NCI-H510A (cell line): ENCODE data around the gene ELL2.

Experiments
- DNase-seq: peaks from one replicate; lab custom pipeline; 2025; lab: John Stamatoyannopoulos, UW

Gene ELL2

GRCh38 chr5:95961617-95962474 is at the start of gene ELL2:
TSS of gene ELL2 (minus strand) at chr5:95961851. CDS start at chr5:95961721, 130 bp downstream.
- DNase-seq: peak; percentile 85

DNA sequence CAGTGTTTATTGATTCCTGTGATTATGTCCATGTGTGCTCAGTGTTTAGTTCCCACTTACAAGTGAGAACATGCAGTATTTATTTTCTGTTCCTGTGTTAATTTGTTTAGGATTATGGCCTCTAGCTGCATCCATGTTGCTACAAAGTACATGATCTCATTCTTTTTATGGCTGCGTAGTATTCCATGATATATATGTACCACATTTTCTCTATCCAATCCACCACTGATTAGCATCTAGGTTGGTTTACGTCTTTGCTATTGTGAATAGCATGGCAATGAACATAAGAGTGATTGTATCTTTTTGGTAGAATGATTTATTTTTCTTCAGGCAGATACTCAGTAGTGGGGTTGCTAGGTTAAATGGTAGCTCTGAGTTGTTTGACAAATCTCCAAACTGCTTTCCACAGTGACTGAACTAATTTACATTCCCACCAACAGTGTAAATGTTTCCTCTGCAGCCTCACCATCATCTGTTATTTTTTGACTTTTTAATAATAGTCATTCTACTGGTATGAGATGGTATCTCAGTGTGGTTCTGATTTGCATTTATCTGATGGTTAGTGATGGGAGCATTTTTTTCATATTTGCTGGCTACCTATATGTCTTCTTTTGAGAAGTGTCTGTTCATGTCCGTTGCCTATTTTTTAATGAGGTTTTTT is 47.5 kb upstream of the ELL2 start:
- DNase-seq: no peak

- no peak for DNase-seq
These were observed 46.8 kb upstream of the ELL2 start for GRCh38 chr5:96008487-96008886.

DNA sequence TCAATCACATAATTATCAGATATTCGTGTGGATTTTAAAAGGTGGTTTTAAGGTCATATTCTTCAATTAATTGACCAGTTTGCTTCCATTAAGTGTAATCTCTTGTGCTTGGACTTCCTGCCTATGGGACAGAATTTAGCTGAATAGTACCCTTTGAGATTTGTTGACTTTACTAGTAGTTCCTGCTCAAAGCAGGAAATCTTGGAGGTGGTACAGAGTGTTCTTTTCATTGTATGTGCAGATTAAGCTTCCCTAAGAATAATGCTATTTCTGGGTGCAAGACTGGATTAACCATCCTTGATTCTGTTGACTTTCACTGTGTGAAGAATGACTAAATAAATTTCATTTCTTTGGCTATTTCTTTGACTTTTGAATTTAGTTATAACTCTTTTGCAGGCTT is 45.4 kb upstream of the ELL2 start:
- no peak for DNase-seq

DNA sequence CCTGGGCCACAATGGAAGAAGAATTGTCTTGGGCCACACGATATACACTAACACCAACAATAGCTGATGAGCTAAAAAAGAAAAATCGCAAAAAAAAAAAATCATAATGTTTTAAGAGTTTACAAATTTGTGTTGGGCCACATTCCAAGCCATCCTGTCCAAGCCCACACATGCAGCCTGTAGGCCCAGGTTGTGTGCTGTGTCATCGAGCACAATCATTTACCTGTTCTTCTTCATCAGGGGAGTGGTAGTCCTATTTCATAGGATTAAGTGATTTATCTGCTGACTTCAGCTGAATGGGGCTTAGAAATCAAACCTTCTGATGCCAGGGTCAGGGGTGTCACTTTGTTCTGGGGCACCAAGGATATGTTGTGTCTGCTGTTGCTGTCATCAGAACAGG is 44.6 kb upstream of the ELL2 start:
- no peak for DNase-seq

DNA sequence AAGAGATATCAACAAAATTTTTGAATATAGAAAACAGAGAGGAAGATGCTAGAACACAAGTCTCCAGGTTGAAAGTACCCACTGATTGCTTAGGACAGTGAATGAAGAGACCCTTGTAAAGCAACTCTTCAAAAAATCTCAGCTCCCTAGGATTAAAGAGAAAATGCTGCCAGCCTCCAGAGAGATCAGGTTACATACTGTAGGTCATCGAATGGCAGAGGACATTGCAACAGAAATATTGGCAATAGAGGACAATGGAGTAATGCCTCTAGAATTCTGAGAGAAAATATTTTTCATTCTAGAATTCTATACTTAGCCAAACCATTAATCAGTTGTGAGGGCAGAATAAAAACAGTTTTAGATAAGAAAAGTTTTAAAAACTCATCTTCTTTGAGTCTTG is 43.1 kb upstream of the ELL2 start:
- DNase-seq: no peak

- DNase-seq: no peak
These were observed 42.4 kb upstream of the ELL2 start for GRCh38 chr5:96004087-96004486.

DNA sequence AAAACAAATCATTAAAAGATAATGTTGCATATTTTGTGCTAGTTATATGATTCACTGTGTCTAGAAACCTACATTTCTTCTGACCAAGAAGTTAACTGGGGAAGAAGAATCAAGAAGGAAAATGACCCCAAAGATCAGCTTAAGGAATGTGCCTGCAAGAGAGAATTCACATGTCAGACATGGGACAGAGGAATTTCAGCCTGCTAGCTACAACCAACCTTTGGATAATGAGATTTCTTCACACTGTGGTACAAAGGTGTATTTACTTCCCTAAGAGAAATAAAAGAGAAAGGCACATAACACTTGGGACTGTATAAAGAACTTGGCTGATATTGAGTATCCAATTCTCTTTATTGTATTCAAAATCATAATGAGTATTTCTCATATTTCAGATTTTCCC is 39.6 kb upstream of the ELL2 start:
- DNase-seq: no peak

- no peak for DNase-seq
These were observed 38.7 kb upstream of the ELL2 start for GRCh38 chr5:96000308-96000707.

- no peak for DNase-seq
These were observed 35.5 kb upstream of the ELL2 start for GRCh38 chr5:95996904-95997723.

DNA sequence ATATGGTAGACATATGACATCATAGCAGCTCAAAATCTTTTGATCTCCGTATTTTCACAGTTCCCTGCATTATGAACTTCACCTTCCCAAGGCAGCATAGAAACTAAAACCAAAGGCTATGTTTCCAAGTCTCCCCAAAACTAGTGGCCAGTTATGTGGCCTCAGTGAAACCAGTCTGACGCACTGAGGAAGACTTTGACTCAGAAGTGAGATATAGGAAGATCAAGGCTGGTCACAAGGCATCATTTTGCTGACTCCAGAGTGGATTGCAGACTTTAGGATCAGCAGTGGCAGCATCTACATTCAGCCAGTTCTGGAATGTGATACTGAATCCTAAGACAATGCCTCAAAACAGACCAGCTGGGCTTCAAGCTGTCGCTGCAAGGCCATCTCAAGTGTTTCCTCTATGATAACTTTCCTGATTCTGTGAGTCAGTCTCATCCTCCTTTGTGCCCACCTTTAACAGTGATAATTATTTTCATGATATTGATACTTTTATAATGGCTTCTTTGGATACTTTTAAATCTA is 34.4 kb upstream of the ELL2 start:
- DNase-seq: no peak

DNA sequence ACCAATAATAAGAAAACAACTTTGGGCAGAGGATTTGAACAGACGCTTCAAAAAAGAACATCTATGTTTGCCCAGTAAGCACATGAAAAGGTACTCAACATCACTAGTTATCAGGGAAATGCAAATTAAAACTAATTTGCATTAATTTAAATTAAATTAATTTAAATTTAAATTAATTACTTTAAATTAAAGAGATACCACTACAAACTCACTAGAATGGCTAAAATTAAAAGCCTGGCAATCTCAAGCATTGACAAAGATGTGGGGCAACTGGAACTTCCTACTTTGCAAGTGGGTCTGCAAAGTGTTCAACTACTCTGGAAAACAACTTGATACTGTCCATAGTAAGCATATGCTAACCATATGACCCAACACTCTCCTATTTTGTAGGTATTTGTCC is 32.1 kb upstream of the ELL2 start:
- DNase-seq: no peak

DNA sequence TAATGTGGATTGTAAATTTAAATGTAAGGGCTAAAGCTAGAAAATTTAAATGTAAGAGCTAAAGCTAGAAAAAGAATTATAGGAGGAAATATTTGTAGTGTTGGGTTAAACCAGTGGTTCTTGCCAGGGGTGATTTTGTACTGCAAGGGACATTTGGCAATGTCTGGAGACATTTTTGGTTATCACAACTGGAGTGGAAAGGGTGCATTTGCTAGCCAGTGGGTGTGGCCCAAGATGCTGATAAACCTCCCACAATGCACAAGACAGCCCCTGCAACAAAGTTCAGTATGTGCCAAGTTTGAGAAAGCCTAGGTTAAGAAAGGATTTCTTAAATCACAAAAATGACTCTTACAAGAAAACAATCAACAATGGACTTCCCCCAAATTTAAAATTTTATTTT is 31.6 kb upstream of the ELL2 start:
- no peak for DNase-seq

GRCh38 chr5:95989283-95990048 is 27.8 kb upstream of the ELL2 start:
- no peak for DNase-seq

DNA sequence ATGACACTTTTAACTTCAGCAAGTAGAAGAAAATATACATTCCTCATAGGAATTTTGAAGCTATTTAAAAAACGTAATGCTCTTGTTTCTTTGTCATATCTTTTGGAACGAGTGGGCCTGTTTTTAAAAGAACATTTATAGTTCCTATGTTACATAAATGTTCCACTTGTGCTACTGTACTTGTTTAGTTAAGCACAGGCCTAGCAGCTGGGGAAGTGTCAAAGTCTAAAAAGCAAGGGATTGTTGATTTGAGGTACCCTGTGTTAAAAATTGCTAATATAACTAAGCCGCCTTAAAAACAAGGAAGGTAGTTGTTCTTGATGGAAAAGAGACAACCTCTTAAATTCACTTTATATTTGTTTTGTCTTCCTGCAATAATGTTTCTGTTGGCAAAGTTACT is 27.2 kb upstream of the ELL2 start:
- no peak for DNase-seq

GRCh38 chr5:95988094-95988493 is 26.4 kb upstream of the ELL2 start:
- DNase-seq: no peak

DNA sequence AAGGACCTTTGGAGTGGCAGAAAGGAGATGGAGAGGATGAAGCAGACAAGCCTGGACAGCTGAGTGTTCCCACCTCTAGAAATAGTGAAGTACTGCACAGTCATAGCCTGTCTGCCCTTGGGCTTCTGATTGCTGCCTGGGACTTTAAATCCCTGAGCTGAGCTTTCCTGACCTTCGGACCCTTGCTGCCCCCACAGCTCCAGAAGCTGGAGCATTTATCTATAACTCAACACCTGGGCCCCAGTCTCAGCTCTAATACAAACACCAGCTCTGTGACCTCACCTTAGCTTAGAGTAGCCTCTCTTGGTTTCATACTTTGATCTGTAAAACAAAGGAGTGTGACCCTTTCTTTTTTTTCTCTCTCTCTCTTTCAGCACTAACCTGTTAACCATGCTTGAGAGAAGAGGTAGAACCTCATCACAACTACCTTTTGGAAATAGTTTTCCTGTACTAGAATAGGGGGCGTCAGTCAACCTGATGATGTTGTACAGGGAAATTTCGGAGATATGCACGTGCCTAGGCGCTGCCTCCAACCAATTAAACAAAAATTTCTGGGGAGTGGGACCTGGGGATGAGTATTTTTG is 25.4 kb upstream of the ELL2 start:
- no peak for DNase-seq

DNA sequence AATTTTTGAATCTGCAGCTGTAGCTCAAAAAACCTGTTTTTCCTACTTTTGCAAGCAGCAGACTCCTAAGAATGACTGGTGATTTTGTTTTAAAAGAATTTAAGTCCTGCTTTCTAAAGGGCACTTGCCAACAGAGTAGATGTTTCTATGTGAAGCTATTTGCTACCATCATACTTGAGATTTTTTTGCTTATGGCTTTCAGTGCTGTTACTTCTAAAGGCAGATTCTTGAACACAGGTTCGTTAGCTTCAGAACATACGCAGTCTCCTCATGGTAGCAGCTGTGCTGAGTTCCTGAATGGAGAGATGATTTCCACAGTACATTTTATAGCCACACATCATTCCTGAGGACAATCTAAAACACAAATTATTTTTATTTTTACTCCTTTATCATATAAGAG is 24.4 kb upstream of the ELL2 start:
- DNase-seq: no peak

GRCh38 chr5:95985249-95985648 is 23.6 kb upstream of the ELL2 start:
- DNase-seq: no peak

DNA sequence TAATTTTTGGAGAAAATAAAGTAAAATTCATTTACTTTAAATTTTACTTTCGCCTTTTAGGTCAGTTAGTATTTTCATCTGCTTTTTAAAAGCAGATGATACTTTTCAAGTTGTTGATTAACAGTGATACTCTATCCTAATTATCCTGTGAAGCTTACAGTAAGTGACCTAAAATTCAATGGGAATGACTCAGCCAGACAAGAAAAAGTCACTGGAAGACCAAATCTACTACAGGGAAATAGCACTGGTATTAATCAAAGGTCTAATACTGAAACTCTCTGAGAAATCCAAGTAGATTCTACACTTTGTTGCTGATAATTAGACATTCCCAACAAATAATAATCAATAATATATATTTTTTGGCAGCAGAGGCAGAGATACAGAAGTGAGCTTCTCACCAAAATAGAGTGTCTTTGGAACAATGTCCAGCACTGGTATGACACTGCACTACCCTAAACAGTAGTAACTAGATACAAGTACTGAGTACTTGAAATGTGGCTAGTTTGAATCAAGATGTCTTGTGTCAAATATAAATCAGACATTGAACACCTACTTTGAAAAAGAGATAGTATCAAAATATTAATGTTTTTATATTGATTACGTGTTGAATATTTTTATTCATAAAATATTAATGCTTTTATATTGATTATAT is 22.8 kb upstream of the ELL2 start:
- DNase-seq: no peak

DNA sequence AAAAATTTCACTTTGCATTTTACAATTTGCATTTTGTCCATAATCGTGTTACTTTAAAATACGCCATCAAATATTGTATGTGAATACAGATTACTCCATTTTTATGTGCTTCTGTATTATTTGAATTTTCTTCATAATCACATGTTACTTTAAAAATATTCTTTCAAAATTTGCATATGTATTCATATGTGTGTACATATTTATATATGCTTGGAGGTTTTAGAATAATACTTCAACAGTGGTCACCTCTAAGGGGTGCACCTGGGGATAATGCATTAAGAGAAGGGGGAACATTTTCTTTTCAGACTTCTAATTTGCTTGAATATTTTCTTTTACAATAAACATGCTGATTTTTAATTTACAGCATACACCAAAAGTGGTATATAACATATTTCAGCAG is 21.9 kb upstream of the ELL2 start:
- no peak for DNase-seq
